GM23338 (cell line): ENCODE measurements around the gene EPHA8. TPM values are rescaled to one million over a fixed set of nuclear protein-coding genes. Genes with fewer than 3 reads are reported as not detected.

Experiments used
- ATAC-seq: fragments of 200-7000 bp; cut with Tn5 transposase; 3 replicates; pipeline ENCODE4 v1.9.1; 2020
- DNase-seq: peaks from one replicate; pipeline ENCODE4 v3.0.0-alpha.2; 2015; ENCODE audit warnings: low spot score
- H2AFZ ChIP-seq: fragments of 200-600 bp; sonication (generic); 2 replicates; pipeline ENCODE4 v1.8.0; 2016; ENCODE audit warnings: antibody characterized with exemption, mild to moderate bottlenecking, moderate library complexity
- H3F3A ChIP-seq: fragments of 200-600 bp; sonication (generic); replicated peaks from 2 replicates; pipeline ENCODE4 v1.8.0; 2017; ENCODE audit warnings: antibody characterized with exemption, mixed run types, low read depth
- H3K27ac ChIP-seq: fragments of 200-600 bp; sonication (generic); 2 replicates; pipeline ENCODE4 v1.6.1; 2016; ENCODE audit warnings: low read depth
- H3K27me3 ChIP-seq: fragments of 200-600 bp; sonication (generic); 2 replicates; pipeline ENCODE4 v1.8.0; 2016; ENCODE audit warnings: mild to moderate bottlenecking, mixed run types, moderate library complexity; ENCODE audit not compliant: insufficient read depth
- H3K36me3 ChIP-seq: fragments of 200-600 bp; sonication (generic); 2 replicates; pipeline ENCODE4 v1.8.0; 2016; ENCODE audit warnings: mild to moderate bottlenecking; ENCODE audit not compliant: insufficient read depth
- H3K4me1 ChIP-seq: fragments of 200-600 bp; sonication (generic); 2 replicates; pipeline ENCODE4 v1.8.0; 2016; ENCODE audit warnings: mild to moderate bottlenecking, moderate library complexity; ENCODE audit not compliant: insufficient read depth
- H3K4me2 ChIP-seq: fragments of 200-600 bp; sonication (generic); 2 replicates; pipeline ENCODE4 v1.7.1; 2017; ENCODE audit warnings: mixed run types
- H3K4me3 ChIP-seq: fragments of 200-600 bp; sonication (generic); 2 replicates; pipeline ENCODE4 v1.6.1; 2016; ENCODE audit warnings: mixed run types
- H3K79me2 ChIP-seq: fragments of 200-600 bp; sonication (generic); replicated peaks from 2 replicates; pipeline ENCODE4 v1.8.0; 2017; ENCODE audit warnings: mild to moderate bottlenecking; ENCODE audit not compliant: insufficient read depth
- H3K9me2 ChIP-seq: fragments of 200-600 bp; sonication (generic); 2 replicates; pipeline ENCODE4 v1.8.0; 2017; ENCODE audit not compliant: insufficient read depth
- H4K20me1 ChIP-seq: fragments of 200-600 bp; sonication (generic); replicated peaks from 2 replicates; pipeline ENCODE4 v1.8.0; 2017; ENCODE audit warnings: mild to moderate bottlenecking; ENCODE audit not compliant: insufficient read depth
- H3K27ac Mint-ChIP-seq: 2 replicates; pipeline ENCODE4 v1.8.0; 2020; ENCODE audit warnings: inconsistent platforms, mild to moderate bottlenecking, moderate library complexity, mixed read lengths
- H3K27me3 Mint-ChIP-seq: 3 replicates; pipeline ENCODE4 v1.8.0; 2022; ENCODE audit warnings: low read depth, mild to moderate bottlenecking, moderate library complexity, mixed read lengths, inconsistent platforms; ENCODE audit not compliant: insufficient read depth, poor library complexity
- H3K36me3 Mint-ChIP-seq: 3 replicates; pipeline ENCODE4 v1.8.0; 2021; ENCODE audit warnings: low read depth, mild to moderate bottlenecking, inconsistent platforms, moderate library complexity, mixed read lengths
- H3K4me1 Mint-ChIP-seq: 3 replicates; pipeline ENCODE4 v1.8.0; 2020; ENCODE audit warnings: mild to moderate bottlenecking, inconsistent platforms, mixed read lengths
- H3K4me3 Mint-ChIP-seq: 3 replicates; pipeline ENCODE4 v1.8.0; 2021; ENCODE audit warnings: moderate library complexity, mild to moderate bottlenecking, inconsistent platforms, mixed read lengths
- H3K9me3 Mint-ChIP-seq: 3 replicates; pipeline ENCODE4 v1.8.0; 2020; ENCODE audit warnings: moderate library complexity, mild to moderate bottlenecking, inconsistent platforms, mixed read lengths
- EZH2 ChIP-seq: fragments of 200-600 bp; sonication (generic); IDR thresholded peaks from one replicate; pipeline ENCODE4 v1.8.0; 2017; ENCODE audit warnings: antibody characterized with exemption, mild to moderate bottlenecking, low read depth; ENCODE audit not compliant: unreplicated experiment
- NANOG ChIP-seq: IDR thresholded peaks from 2 replicates; pipeline ENCODE4 v1.6.1; 2016; ENCODE audit warnings: antibody characterized with exemption, borderline replicate concordance
- POLR2AphosphoS5 ChIP-seq: IDR thresholded peaks from 2 replicates; pipeline ENCODE4 v1.6.1; 2016; ENCODE audit warnings: antibody characterized with exemption, low read depth
- STAT1 ChIP-seq: IDR thresholded peaks from one replicate; pipeline ENCODE4 v1.6.1; 2016; ENCODE audit warnings: antibody characterized with exemption; ENCODE audit not compliant: unreplicated experiment
- ZNF331 ChIP-seq: fragments of 250-450 bp; sonication (Bioruptor Pico); IDR thresholded peaks from 2 replicates; pipeline ENCODE4 v1.5.0; 2020; ENCODE audit warnings: low read depth, mild to moderate bottlenecking, moderate library complexity
- polyA plus RNA-seq: library from polyadenylated mRNA; unstranded; fragments of >200 nt; fragmentation: Nextera tagmentation; extraction: Ambion mirVana; gene quantifications from 2 replicates; pipeline ENCODE4 v1.2.1, GENCODE V29; 2016
- total RNA-seq: library from RNA; depleted of rRNA; stranded (reverse); fragments of >200 nt; shearing (Covaris generic); gene quantifications from 2 replicates; pipeline ENCODE4 v1.2.3, GENCODE V29; 2014
- TF ChIP-seq, protein P1 (sequence below): fragments of 250-450 bp; sonication (Bioruptor Pico); IDR thresholded peaks from 2 replicates; pipeline ENCODE4 v1.5.0; 2020; ENCODE audit warnings: mild to moderate bottlenecking, moderate library complexity
- TF ChIP-seq, protein P2 (sequence below): IDR thresholded peaks from 2 replicates; pipeline ENCODE4 v1.6.1; 2016; ENCODE audit warnings: antibody characterized with exemption
- TF ChIP-seq, protein P3 (sequence below), 2 experiments: fragments of 200-600 bp in 1 of 2; sonication (generic) in 1 of 2; conservative IDR thresholded peaks; 2 replicates each; pipeline versions ENCODE4 v1.5.1 to v1.6.1; 2016 to 2017; ENCODE audit warnings: antibody characterized with exemption in 2 of 2, low read depth in 2 of 2, mild to moderate bottlenecking in 2 of 2, moderate library complexity in 1 of 2

Gene EPHA8
- total and polyA plus RNA-seq, 2 experiments from 2014 or later, result 2.3 to 5.0 TPM

DNA sequence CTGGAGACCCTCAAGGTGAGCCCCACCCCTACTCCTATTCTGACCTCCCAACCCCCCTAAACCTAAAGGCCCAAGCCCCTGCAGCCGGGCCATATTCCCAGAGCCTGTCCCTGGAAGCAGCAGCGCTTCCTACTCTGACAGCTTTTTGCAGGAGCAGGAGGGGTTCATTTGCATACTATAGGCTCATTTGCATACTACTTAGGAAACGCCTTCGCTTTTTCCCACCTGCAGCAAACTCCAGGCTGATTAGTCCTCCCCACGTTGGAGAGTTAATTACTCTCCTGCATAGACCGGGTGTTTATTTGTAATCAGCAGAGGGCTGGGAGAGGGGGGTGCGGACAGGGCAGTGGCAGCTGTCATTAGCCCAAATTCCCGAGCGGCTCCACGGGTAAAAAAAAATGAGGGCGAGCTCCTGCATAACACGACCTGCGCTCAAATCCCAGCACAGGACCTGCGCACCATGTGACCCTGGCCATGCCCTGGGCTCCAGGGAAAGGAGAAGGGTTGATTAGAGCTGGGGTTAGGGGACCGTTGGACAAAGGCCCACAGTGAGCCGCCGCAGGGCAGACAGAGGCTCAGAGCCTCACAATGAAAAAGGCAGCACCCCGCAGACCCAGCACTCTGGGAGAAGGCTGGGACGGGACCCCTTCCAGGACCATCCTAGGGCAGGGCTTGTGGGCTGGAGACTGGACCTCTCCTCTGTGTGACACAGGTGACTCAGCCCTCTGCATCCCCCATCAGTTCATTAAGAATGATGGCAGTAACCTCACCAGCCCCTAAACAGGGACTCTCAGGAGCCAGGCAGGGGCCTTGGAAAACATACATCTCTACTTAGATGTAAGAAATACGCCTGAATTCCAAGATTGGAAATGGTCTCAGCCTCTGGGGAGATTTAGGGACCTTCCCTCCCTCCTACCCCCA is 63.2 kb downstream of the EPHA8 start (continued):
- TF ChIP-seq, protein P1, sequence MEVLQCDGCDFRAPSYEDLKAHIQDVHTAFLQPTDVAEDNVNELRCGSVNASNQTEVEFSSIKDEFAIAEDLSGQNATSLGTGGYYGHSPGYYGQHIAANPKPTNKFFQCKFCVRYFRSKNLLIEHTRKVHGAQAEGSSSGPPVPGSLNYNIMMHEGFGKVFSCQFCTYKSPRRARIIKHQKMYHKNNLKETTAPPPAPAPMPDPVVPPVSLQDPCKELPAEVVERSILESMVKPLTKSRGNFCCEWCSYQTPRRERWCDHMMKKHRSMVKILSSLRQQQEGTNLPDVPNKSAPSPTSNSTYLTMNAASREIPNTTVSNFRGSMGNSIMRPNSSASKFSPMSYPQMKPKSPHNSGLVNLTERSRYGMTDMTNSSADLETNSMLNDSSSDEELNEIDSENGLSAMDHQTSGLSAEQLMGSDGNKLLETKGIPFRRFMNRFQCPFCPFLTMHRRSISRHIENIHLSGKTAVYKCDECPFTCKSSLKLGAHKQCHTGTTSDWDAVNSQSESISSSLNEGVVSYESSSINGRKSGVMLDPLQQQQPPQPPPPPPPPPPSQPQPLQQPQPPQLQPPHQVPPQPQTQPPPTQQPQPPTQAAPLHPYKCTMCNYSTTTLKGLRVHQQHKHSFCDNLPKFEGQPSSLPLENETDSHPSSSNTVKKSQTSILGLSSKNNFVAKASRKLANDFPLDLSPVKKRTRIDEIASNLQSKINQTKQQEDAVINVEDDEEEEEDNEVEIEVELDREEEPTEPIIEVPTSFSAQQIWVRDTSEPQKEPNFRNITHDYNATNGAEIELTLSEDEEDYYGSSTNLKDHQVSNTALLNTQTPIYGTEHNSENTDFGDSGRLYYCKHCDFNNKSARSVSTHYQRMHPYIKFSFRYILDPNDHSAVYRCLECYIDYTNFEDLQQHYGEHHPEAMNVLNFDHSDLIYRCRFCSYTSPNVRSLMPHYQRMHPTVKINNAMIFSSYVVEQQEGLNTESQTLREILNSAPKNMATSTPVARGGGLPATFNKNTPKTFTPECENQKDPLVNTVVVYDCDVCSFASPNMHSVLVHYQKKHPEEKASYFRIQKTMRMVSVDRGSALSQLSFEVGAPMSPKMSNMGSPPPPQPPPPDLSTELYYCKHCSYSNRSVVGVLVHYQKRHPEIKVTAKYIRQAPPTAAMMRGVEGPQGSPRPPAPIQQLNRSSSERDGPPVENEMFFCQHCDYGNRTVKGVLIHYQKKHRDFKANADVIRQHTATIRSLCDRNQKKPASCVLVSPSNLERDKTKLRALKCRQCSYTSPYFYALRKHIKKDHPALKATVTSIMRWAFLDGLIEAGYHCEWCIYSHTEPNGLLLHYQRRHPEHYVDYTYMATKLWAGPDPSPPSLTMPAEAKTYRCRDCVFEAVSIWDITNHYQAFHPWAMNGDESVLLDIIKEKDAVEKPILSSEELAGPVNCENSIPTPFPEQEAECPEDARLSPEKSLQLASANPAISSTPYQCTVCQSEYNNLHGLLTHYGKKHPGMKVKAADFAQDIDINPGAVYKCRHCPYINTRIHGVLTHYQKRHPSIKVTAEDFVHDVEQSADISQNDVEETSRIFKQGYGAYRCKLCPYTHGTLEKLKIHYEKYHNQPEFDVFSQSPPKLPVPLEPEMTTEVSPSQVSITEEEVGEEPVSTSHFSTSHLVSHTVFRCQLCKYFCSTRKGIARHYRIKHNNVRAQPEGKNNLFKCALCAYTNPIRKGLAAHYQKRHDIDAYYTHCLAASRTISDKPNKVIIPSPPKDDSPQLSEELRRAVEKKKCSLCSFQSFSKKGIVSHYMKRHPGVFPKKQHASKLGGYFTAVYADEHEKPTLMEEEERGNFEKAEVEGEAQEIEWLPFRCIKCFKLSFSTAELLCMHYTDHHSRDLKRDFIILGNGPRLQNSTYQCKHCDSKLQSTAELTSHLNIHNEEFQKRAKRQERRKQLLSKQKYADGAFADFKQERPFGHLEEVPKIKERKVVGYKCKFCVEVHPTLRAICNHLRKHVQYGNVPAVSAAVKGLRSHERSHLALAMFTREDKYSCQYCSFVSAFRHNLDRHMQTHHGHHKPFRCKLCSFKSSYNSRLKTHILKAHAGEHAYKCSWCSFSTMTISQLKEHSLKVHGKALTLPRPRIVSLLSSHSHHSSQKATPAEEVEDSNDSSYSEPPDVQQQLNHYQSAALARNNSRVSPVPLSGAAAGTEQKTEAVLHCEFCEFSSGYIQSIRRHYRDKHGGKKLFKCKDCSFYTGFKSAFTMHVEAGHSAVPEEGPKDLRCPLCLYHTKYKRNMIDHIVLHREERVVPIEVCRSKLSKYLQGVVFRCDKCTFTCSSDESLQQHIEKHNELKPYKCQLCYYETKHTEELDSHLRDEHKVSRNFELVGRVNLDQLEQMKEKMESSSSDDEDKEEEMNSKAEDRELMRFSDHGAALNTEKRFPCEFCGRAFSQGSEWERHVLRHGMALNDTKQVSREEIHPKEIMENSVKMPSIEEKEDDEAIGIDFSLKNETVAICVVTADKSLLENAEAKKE (CRISPR knock-in tag), result no peak
- no peak for TF ChIP-seq ZNF331 (CRISPR knock-in tag)

DNA sequence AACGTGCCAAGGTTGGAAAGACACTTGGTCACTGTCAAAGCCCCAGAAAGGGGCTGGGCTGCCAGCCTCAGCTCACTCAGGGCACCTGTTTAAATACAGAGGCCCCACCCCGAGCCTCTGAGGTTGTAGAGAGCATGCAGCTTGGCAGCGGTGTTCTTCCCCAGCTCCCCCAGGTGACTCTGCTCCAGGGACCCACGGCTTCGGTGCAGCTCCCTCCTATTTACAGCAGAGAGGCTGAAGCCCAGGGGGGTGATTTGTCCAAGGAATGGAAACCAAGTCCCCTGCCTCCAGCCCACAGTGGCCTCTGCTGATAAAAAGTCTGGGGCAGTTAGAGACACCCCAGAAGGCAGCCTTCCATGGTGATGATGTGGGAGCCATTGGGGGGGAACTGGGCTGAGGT is 64.0 kb downstream of the EPHA8 start:
- Mint-ChIP-seq H3K4me1 (peaks cover 42% of the 10 kb centered on the region), H3K9me3 (no peaks in the 10 kb centered on the region), H3K27me3 (peaks cover 14% of the 10 kb centered on the region), H3K4me3 (no peak overlapping the region), H3K36me3 (no peaks in the 10 kb centered on the region), H3K27ac (no peak overlapping the region)
- H3K4me3 ChIP-seq, result no peak overlapping the region
- H3K79me2 ChIP-seq, result no peaks in the 10 kb centered on the region
- TF ChIP-seq, protein P2, sequence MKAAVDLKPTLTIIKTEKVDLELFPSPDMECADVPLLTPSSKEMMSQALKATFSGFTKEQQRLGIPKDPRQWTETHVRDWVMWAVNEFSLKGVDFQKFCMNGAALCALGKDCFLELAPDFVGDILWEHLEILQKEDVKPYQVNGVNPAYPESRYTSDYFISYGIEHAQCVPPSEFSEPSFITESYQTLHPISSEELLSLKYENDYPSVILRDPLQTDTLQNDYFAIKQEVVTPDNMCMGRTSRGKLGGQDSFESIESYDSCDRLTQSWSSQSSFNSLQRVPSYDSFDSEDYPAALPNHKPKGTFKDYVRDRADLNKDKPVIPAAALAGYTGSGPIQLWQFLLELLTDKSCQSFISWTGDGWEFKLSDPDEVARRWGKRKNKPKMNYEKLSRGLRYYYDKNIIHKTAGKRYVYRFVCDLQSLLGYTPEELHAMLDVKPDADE, result no peak
- TF ChIP-seq NANOG (no peak), POLR2AphosphoS5 (no peak), EZH2 (no peak), STAT1 (no peak), ZNF331 (CRISPR knock-in tag) (no peak)
- TF ChIP-seq, protein P3, sequence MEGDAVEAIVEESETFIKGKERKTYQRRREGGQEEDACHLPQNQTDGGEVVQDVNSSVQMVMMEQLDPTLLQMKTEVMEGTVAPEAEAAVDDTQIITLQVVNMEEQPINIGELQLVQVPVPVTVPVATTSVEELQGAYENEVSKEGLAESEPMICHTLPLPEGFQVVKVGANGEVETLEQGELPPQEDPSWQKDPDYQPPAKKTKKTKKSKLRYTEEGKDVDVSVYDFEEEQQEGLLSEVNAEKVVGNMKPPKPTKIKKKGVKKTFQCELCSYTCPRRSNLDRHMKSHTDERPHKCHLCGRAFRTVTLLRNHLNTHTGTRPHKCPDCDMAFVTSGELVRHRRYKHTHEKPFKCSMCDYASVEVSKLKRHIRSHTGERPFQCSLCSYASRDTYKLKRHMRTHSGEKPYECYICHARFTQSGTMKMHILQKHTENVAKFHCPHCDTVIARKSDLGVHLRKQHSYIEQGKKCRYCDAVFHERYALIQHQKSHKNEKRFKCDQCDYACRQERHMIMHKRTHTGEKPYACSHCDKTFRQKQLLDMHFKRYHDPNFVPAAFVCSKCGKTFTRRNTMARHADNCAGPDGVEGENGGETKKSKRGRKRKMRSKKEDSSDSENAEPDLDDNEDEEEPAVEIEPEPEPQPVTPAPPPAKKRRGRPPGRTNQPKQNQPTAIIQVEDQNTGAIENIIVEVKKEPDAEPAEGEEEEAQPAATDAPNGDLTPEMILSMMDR (conservative IDR thresholded peaks at IDR 0.05; ENCODE audit: low read depth in 2 of 2), result no peak
- H3F3A ChIP-seq, result no peaks in the 10 kb centered on the region
- no peak for DNase-seq
- no peak overlapping the region for H2AFZ ChIP-seq
- no peaks in the 10 kb centered on the region for H3K27me3 ChIP-seq
- H3K9me2 ChIP-seq, result no peaks in the 10 kb centered on the region
- no peak for ATAC-seq
- no peak overlapping the region for H3K4me2 ChIP-seq
- no peak overlapping the region for H3K27ac ChIP-seq
- no peaks in the 10 kb centered on the region; the same call in 1 of the 2 replicates for H4K20me1 ChIP-seq
- peaks cover 43% of the 10 kb centered on the region for H3K4me1 ChIP-seq
- H3K36me3 ChIP-seq, result no peaks in the 10 kb centered on the region
